Neural cell (in vitro differentiated cells): ENCODE results near the gene RAD23B. TPM values are rescaled to one million over a fixed set of nuclear protein-coding genes. Genes with fewer than 3 reads are reported as not detected.

ENCODE experiments used
- H2AFZ ChIP-seq: fragments of 200-600, 300-800 bp; sonication (generic), shearing (Covaris generic); 2 replicates; pipeline ENCODE4 v1.6.0; 2014; ENCODE audit warnings: low read depth, mild to moderate bottlenecking, antibody characterized with exemption, low read length, moderate library complexity
- H3F3A ChIP-seq: fragments of 200-600 bp; shearing (Covaris generic); 2 replicates; pipeline ENCODE4 v1.6.1; 2016; ENCODE audit warnings: mild to moderate bottlenecking, moderate library complexity, mixed read lengths, antibody characterized with exemption, low read length; ENCODE audit not compliant: insufficient read depth, poor library complexity, severe bottlenecking
- H3K27ac ChIP-seq: fragments of 200-600, 300-800 bp; sonication (generic), shearing (Covaris generic); 2 replicates; pipeline ENCODE4 v1.5.1; 2014; ENCODE audit warnings: mild to moderate bottlenecking, low read length, moderate library complexity
- H3K27me3 ChIP-seq: fragments of 300-800, 200-600 bp; sonication (generic), shearing (Covaris generic); 2 replicates; pipeline ENCODE4 v1.6.0; 2014; ENCODE audit warnings: mild to moderate bottlenecking, low read depth, low read length, moderate library complexity; ENCODE audit not compliant: insufficient read depth
- H3K36me3 ChIP-seq: fragments of 300-800, 200-600 bp; sonication (generic), shearing (Covaris generic); 2 replicates; pipeline ENCODE4 v1.5.1; 2014; ENCODE audit warnings: mild to moderate bottlenecking, antibody characterized with exemption, low read length, moderate library complexity; ENCODE audit not compliant: insufficient read depth
- H3K4me2 ChIP-seq: fragments of 300-800, 200-600 bp; sonication (generic), shearing (Covaris generic); 2 replicates; pipeline ENCODE4 v1.6.0; 2014; ENCODE audit warnings: mild to moderate bottlenecking, low read length
- H3K4me3 ChIP-seq: fragments of 300-800, 200-600 bp; sonication (generic), shearing (Covaris generic); 2 replicates; pipeline ENCODE4 v1.5.1; 2014; ENCODE audit warnings: mild to moderate bottlenecking, low read length, moderate library complexity
- H3K79me2 ChIP-seq: fragments of 200-600 bp; shearing (Covaris generic); replicated peaks from 2 replicates; pipeline ENCODE4 v1.6.0; 2014; ENCODE audit warnings: mild to moderate bottlenecking, low read length, moderate library complexity; ENCODE audit not compliant: insufficient read depth
- H3K9ac ChIP-seq: fragments of 300-800, 200-600 bp; sonication (generic), shearing (Covaris generic); 2 replicates; pipeline ENCODE4 v1.6.1; 2016; ENCODE audit warnings: mild to moderate bottlenecking, low read length, mixed read lengths
- H3K9me2 ChIP-seq: fragments of 200-600 bp; shearing (Covaris generic); 2 replicates; pipeline ENCODE4 v1.6.1; 2016; ENCODE audit warnings: mild to moderate bottlenecking, low read length, mixed read lengths; ENCODE audit not compliant: insufficient read depth
- H3K9me3 ChIP-seq: fragments of 200-600, 300-800 bp; sonication (generic), shearing (Covaris generic); 2 replicates; pipeline ENCODE4 v1.6.1; 2016; ENCODE audit warnings: mild to moderate bottlenecking, mixed run types, low read length, moderate library complexity, mixed read lengths
- H4K20me1 ChIP-seq: fragments of 200-600 bp; shearing (Covaris generic); 2 replicates; pipeline ENCODE4 v1.6.1; 2016; ENCODE audit warnings: mild to moderate bottlenecking, mixed run types; ENCODE audit not compliant: insufficient read depth
- EP300 ChIP-seq: fragments of 450-650 bp; conservative IDR thresholded peaks from 2 replicates; pipeline ENCODE4 v1.6.1; 2014; ENCODE audit warnings: antibody characterized with exemption, mild to moderate bottlenecking, moderate library complexity; ENCODE audit not compliant: poor library complexity, severe bottlenecking
- EZH2 ChIP-seq: fragments of 200-600, 300-800 bp; shearing (Covaris generic), sonication (generic); IDR thresholded peaks from 2 replicates; pipeline ENCODE4 v1.6.1; 2014; ENCODE audit warnings: antibody characterized with exemption, low read length, borderline replicate concordance, mild to moderate bottlenecking; ENCODE audit not compliant: insufficient read depth, poor library complexity, severe bottlenecking
- MXI1 ChIP-seq: fragments of 450-650 bp; conservative IDR thresholded peaks from 2 replicates; pipeline ENCODE4 v1.6.1; 2014; ENCODE audit warnings: antibody characterized with exemption, mild to moderate bottlenecking; ENCODE audit not compliant: poor library complexity, severe bottlenecking
- POLR2AphosphoS5 ChIP-seq: IDR thresholded peaks from 2 replicates; pipeline ENCODE4 v1.6.1; 2012
- RAD21 ChIP-seq: fragments of 450-650 bp; conservative IDR thresholded peaks from 2 replicates; pipeline ENCODE4 v1.6.1; 2014; ENCODE audit warnings: antibody characterized with exemption, mild to moderate bottlenecking, moderate library complexity
- REST ChIP-seq: IDR thresholded peaks from 2 replicates; pipeline ENCODE4 v1.6.1; 2012; ENCODE audit warnings: borderline replicate concordance
- SMC3 ChIP-seq: fragments of 450-650 bp; conservative IDR thresholded peaks from 2 replicates; pipeline ENCODE4 v1.6.1; 2014; ENCODE audit warnings: antibody characterized with exemption, mild to moderate bottlenecking, moderate library complexity; ENCODE audit not compliant: poor library complexity
- TAF1 ChIP-seq: IDR thresholded peaks from 2 replicates; pipeline ENCODE4 v1.6.1; 2012; ENCODE audit warnings: low read depth
- polyA plus RNA-seq: library from polyadenylated mRNA; depleted of rRNA; stranded (reverse); fragments of >200 nt; gene quantifications from 2 replicates; pipeline ENCODE4 v1.2.3, GENCODE V29; 2014
- TF ChIP-seq, protein P1 (sequence below): fragments of 450-650 bp; IDR thresholded peaks from 2 replicates; pipeline ENCODE4 v1.5.1; 2014; ENCODE audit warnings: antibody characterized with exemption, mild to moderate bottlenecking, moderate library complexity; ENCODE audit not compliant: poor library complexity, severe bottlenecking

Gene RAD23B
- polyA plus RNA-seq, 1 donor from 2014 or later, result 97.3 TPM

- H3K36me3 ChIP-seq, result peaks cover 13% of the 10 kb centered on the region
- H3K27me3 ChIP-seq, result no peaks in the 10 kb centered on the region
- H3K9me2 ChIP-seq, result no peaks in the 10 kb centered on the region
These were observed 51.2 kb downstream of the RAD23B start for GRCh38 chr9:107334103-107334776.

DNA sequence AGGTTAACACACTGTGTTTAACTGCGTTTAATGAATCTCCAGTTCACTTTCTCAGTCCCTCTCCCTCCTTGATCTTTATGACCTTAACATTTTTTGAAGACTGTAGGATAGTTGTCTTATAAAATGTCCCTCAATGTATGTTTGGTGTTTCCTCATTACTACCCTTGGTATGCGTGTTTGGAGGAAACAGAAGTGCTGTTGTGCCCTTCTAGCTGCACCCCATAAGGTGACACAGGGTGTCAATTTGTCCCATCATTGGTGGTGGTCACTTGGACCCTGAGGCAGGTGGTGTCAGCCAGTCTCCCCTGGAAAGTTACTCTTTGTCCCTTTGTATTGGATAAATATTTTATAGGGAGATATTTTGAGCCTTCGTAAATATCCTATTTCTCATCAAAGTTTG is 52.3 kb downstream of the RAD23B start:
- no peak overlapping the region for H3K9ac ChIP-seq
- H3K36me3 ChIP-seq, result peaks cover 13% of the 10 kb centered on the region
- H3K4me3 ChIP-seq, result no peak overlapping the region
- H4K20me1 ChIP-seq, result no peaks in the 10 kb centered on the region
- H2AFZ ChIP-seq, result no peak overlapping the region
- H3F3A ChIP-seq, result no peaks in the 10 kb centered on the region
- H3K27me3 ChIP-seq, result no peaks in the 10 kb centered on the region
- H3K79me2 ChIP-seq, result no peaks in the 10 kb centered on the region
- H3K9me2 ChIP-seq, result no peaks in the 10 kb centered on the region
- no peak overlapping the region for H3K4me2 ChIP-seq
- H3K27ac ChIP-seq, result no peak overlapping the region
- no peaks in the 10 kb centered on the region for H3K9me3 ChIP-seq
- no peak for TF ChIP-seq REST
- TF ChIP-seq POLR2AphosphoS5, result no peak
- TF ChIP-seq EP300, result no peak
- no peak for TF ChIP-seq TAF1
- TF ChIP-seq RAD21, result no peak
- no peak for TF ChIP-seq EZH2
- no peak for TF ChIP-seq SMC3

More at GRCh38 chr9:107334103-107334776, 51.2 kb downstream of the RAD23B start:
- Histone ChIP-seq H3K4me2 (no peak overlapping the region), H3K9me3 (no peaks in the 10 kb centered on the region), H2AFZ (no peak overlapping the region), H4K20me1 (no peaks in the 10 kb centered on the region), H3F3A (no peaks in the 10 kb centered on the region), H3K4me3 (no peak overlapping the region), H3K9ac (no peak overlapping the region), H3K27ac (no peak overlapping the region), H3K79me2 (no peaks in the 10 kb centered on the region)
- TF ChIP-seq TAF1 (no peak), RAD21 (no peak), SMC3 (no peak), MXI1 (no peak), EZH2 (no peak), EP300 (no peak), REST (no peak), POLR2AphosphoS5 (no peak)
- TF ChIP-seq, protein P1, sequence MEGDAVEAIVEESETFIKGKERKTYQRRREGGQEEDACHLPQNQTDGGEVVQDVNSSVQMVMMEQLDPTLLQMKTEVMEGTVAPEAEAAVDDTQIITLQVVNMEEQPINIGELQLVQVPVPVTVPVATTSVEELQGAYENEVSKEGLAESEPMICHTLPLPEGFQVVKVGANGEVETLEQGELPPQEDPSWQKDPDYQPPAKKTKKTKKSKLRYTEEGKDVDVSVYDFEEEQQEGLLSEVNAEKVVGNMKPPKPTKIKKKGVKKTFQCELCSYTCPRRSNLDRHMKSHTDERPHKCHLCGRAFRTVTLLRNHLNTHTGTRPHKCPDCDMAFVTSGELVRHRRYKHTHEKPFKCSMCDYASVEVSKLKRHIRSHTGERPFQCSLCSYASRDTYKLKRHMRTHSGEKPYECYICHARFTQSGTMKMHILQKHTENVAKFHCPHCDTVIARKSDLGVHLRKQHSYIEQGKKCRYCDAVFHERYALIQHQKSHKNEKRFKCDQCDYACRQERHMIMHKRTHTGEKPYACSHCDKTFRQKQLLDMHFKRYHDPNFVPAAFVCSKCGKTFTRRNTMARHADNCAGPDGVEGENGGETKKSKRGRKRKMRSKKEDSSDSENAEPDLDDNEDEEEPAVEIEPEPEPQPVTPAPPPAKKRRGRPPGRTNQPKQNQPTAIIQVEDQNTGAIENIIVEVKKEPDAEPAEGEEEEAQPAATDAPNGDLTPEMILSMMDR, result no peak
